Measurements from ENCODE around the gene TMEM215. TPM values are rescaled to one million over a fixed set of nuclear protein-coding genes. Genes with fewer than 3 reads are reported as not detected.

The TMEM215 gene
- total RNA-seq, 1 experiment from 2014 or later, result not detected

Other genes starting within 250 kb of the TMEM215 start
- 1.2 and 3.1 TPM in 2 replicates for gene SMIM27, start 231.2 kb upstream of the TMEM215 start, total RNA-seq (2014; rRNA removed; shearing (Covaris generic))
- 18.3 and 21.8 TPM in 2 replicates for gene TOPORS, start 231.0 kb upstream of the TMEM215 start, total RNA-seq (2014; rRNA removed; shearing (Covaris generic))
- gene NDUFB6, start 210.4 kb upstream of the TMEM215 start, total RNA-seq (2014; rRNA removed; shearing (Covaris generic)), result 119 and 135 TPM in 2 replicates
- 0.02 and 0.05 TPM in 2 replicates for gene TAF1L, start 147.9 kb upstream of the TMEM215 start, total RNA-seq (2014; rRNA removed; shearing (Covaris generic))
- 49.9 and 50.0 TPM in 2 replicates for gene APTX, start 218.1 kb downstream of the TMEM215 start, total RNA-seq (2014; rRNA removed; shearing (Covaris generic))
- 266 and 287 TPM in 2 replicates for gene DNAJA1, start 241.7 kb downstream of the TMEM215 start, total RNA-seq (2014; rRNA removed; shearing (Covaris generic))